ENCODE results near the gene TBC1D22A. TPM values are rescaled to one million over a fixed set of nuclear protein-coding genes. Genes with fewer than 3 reads are reported as not detected.

TBC1D22A gene
- total RNA-seq, 1 experiment from 2014 or later: 20.9 TPM

DNA sequence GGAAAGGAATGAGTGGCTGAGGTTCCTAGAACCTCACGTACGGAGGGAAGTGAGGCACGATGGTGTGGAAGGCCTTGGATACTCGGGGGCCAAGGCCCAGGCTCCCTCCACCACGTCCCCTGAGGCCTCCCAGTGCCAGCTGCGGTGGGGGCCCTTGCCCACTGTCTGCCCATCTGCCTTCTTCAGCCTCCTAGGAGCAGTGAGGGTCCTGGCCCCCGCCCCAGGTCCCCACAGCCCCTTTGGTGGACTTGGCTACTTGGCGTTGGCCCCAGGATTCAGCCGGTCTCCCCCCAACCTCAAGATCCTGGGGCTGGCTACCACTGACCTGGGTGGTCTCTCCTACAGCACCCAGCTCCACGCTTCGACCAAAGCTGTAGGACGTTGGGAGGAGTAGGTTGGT, 373.6 kb downstream of the TBC1D22A start:
- H3K9me3 ChIP-seq (ENCODE audit: control insufficient read depth in 1 of 2, insufficient read depth in 1 of 2, low read depth in 1 of 2, low read length in 2 of 2): no peaks in the 10 kb centered on the region
- H3K27ac ChIP-seq (ENCODE audit: low read depth, low read length): no peak overlapping the region
- CTCF ChIA-PET: no interaction called here
- DNase-seq (ENCODE audit: low read depth, low spot score) (no peak), ATAC-seq (no peak)
- intact Hi-C loops (cut with micrococcal nuclease): no loop called here
- H3K27me3 ChIP-seq (ENCODE audit: insufficient read depth, low read length): no peaks in the 10 kb centered on the region
- no peak for TF ChIP-seq EGR1 (IDR thresholded peaks at IDR 0.05; ENCODE audit: low read depth)
- TF ChIP-seq TCF7L2 (IDR thresholded peaks at IDR 0.05; ENCODE audit: borderline replicate concordance, extremely low read depth, insufficient read depth, insufficient read length): no peak
- TF ChIP-seq JUND (IDR thresholded peaks at IDR 0.05): no peak
- TF ChIP-seq, protein P1, sequence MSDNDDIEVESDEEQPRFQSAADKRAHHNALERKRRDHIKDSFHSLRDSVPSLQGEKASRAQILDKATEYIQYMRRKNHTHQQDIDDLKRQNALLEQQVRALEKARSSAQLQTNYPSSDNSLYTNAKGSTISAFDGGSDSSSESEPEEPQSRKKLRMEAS (IDR thresholded peaks at IDR 0.05): no peak
- no peak for TF ChIP-seq ZFX (IDR thresholded peaks at IDR 0.05)
- no peak for TF ChIP-seq SIN3A (IDR thresholded peaks at IDR 0.05; ENCODE audit: low read depth)
- TF ChIP-seq SP1 (IDR thresholded peaks at IDR 0.05; ENCODE audit: low read depth): no peak
- no peak overlapping the region for H3K4me2 ChIP-seq (ENCODE audit: low read length)
- no peak overlapping the region for H2AFZ ChIP-seq (ENCODE audit: low read depth, low read length, poor library complexity, severe bottlenecking)
- H3K4me1 ChIP-seq (ENCODE audit: control insufficient read depth in 1 of 2, insufficient read depth in 2 of 2, low read length in 2 of 2): peaks cover 0 to 2% of the 10 kb centered on the region in 2 experiments; a peak in 1 of 4 replicates
- H3K79me2 ChIP-seq (ENCODE audit: insufficient read depth, low read length): no peaks in the 10 kb centered on the region
- H3K9ac ChIP-seq (ENCODE audit: low read length): no peak overlapping the region
- BruUV-seq (replicated peaks): no TSS peak
- no peaks in the 10 kb centered on the region for H4K20me1 ChIP-seq (ENCODE audit: insufficient read depth)
- no peaks in the 10 kb centered on the region for H3K36me3 ChIP-seq (ENCODE audit: control insufficient read depth in 1 of 2, insufficient read depth in 2 of 2, low read length in 2 of 2)
- no peaks in the 10 kb centered on the region for H3K9me2 ChIP-seq (ENCODE audit: insufficient read depth)
- no peak overlapping the region for H3K4me3 ChIP-seq (replicated peaks in 1 of 2; ENCODE audit: low read depth in 1 of 2, low read length in 2 of 2)
- POLR2A ChIA-PET: no interaction called here
- RAD21 ChIA-PET (ENCODE audit: low non-redundant PET in 1 of 2, low total read pairs in 2 of 2, uncharacterized antibody in 2 of 2, unreplicated experiment in 2 of 2): no interaction called here

DNA sequence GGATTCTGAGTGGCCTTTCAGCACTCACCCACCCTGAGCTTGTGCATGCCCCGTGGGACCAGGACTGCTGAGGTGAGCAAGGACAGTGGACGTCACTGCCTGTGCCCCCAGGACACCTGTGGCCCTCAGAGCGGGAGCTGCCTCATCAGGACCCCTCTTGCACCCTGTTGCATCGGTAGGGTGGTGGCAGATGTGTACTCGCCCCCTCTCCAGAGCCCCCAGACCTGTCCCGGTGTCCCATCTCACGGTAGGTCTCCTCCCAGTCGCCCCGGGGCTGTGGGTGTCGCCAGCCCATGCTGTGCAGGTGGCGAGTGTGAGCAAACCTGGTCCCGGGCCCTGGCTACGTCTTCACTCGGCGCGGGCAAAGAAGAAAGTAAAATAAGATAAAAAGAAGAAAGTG, 374.2 kb downstream of the TBC1D22A start:
- BruUV-seq (replicated peaks): no TSS peak
- no peak for TF ChIP-seq TCF7L2 (IDR thresholded peaks at IDR 0.05; ENCODE audit: borderline replicate concordance, extremely low read depth, insufficient read depth, insufficient read length)
- TF ChIP-seq ELF1 (IDR thresholded peaks at IDR 0.05; ENCODE audit: borderline replicate concordance, low read depth): no peak
- TF ChIP-seq, protein P1 (IDR thresholded peaks at IDR 0.05): no peak
- no peak for TF ChIP-seq EGR1 (IDR thresholded peaks at IDR 0.05; ENCODE audit: low read depth)
- no peak for TF ChIP-seq SP1 (IDR thresholded peaks at IDR 0.05; ENCODE audit: low read depth)
- TF ChIP-seq SIN3A (IDR thresholded peaks at IDR 0.05; ENCODE audit: low read depth): no peak
- TF ChIP-seq CBX3 (IDR thresholded peaks at IDR 0.05; ENCODE audit: low read depth): no peak
- H2AFZ ChIP-seq (ENCODE audit: low read depth, low read length, poor library complexity, severe bottlenecking): no peak overlapping the region
- no peak overlapping the region for H3K4me3 ChIP-seq (replicated peaks in 1 of 2; ENCODE audit: low read depth in 1 of 2, low read length in 2 of 2)
- POLR2A ChIA-PET: no interaction called here
- no peak overlapping the region for H3K27ac ChIP-seq (ENCODE audit: low read depth, low read length)
- H3K27me3 ChIP-seq (ENCODE audit: insufficient read depth, low read length): no peaks in the 10 kb centered on the region
- no peak overlapping the region for H3K9ac ChIP-seq (ENCODE audit: low read length)
- no peak for DNase-seq (ENCODE audit: low read depth, low spot score)
- no peaks in the 10 kb centered on the region for H3K36me3 ChIP-seq (ENCODE audit: control insufficient read depth in 1 of 2, insufficient read depth in 2 of 2, low read length in 2 of 2)
- H3K9me3 ChIP-seq (ENCODE audit: control insufficient read depth in 1 of 2, insufficient read depth in 1 of 2, low read depth in 1 of 2, low read length in 2 of 2): no peaks in the 10 kb centered on the region
- CTCF ChIA-PET: no interaction called here
- RAD21 ChIA-PET (ENCODE audit: low non-redundant PET in 1 of 2, low total read pairs in 2 of 2, uncharacterized antibody in 2 of 2, unreplicated experiment in 2 of 2): no interaction called here
- ATAC-seq: no peak
- H3K79me2 ChIP-seq (ENCODE audit: insufficient read depth, low read length): no peaks in the 10 kb centered on the region
- no peaks in the 10 kb centered on the region for H3K4me1 ChIP-seq (ENCODE audit: control insufficient read depth in 1 of 2, insufficient read depth in 2 of 2, low read length in 2 of 2)
- no peaks in the 10 kb centered on the region for H3K9me2 ChIP-seq (ENCODE audit: insufficient read depth)
- H3K4me2 ChIP-seq (ENCODE audit: low read length): no peak overlapping the region
- H4K20me1 ChIP-seq (ENCODE audit: insufficient read depth): no peaks in the 10 kb centered on the region
- intact Hi-C loops (cut with micrococcal nuclease): no loop called here
